GM12878 (cell line): ENCODE measurements around the gene ADAMTSL4. TPM values are rescaled to one million over a fixed set of nuclear protein-coding genes. Genes with fewer than 3 reads are reported as not detected.

Experiments used
- MYB ChIP-seq: fragments of 150-350 bp; IDR thresholded peaks from 2 replicates; pipeline ENCODE4 v1.6.1; 2014; ENCODE audit warnings: mild to moderate bottlenecking, low read depth, low read length, borderline replicate concordance
- POLR2A ChIP-seq: IDR thresholded peaks from 2 replicates; pipeline ENCODE4 v1.6.1; 2011; ENCODE audit warnings: low read depth, mild to moderate bottlenecking, low read length
- POLR2AphosphoS5 ChIP-seq: IDR thresholded peaks from 2 replicates; pipeline ENCODE4 v1.6.1; 2011; ENCODE audit warnings: mild to moderate bottlenecking, low read length, inconsistent platforms
- RCOR1 ChIP-seq: conservative IDR thresholded peaks from 2 replicates; pipeline ENCODE4 v1.6.1; 2012; ENCODE audit warnings: low read depth, low read length, improper control_type of control experiment
- STAT3 ChIP-seq: IDR thresholded peaks from 2 replicates; pipeline ENCODE4 v1.6.1; 2011; ENCODE audit warnings: low read depth, low read length, improper control_type of control experiment
- WRNIP1 ChIP-seq: IDR thresholded peaks from 2 replicates; pipeline ENCODE4 v1.6.1; 2011; ENCODE audit warnings: low read depth, low read length, improper control_type of control experiment, borderline replicate concordance
- polyA plus RNA-seq, 11 experiments: library from polyadenylated mRNA; depleted of rRNA in 4 of 11; unstranded in 6 of 11; stranded (reverse) in 5 of 11; fragments of >200 nt; fragmentation: Nextera tagmentation in 4 of 11; fragmentation: Illumina TruSeq in 1 of 11; extraction: Ambion mirVana in 4 of 11; extraction: Trizol in 1 of 11; gene quantifications; 1 replicate in 1 of 11; 2 replicates in 10 of 11; pipeline versions ENCODE4 v1.2.1 to v1.2.3, GENCODE V29; 2011 to 2016; ENCODE audit warnings: inconsistent platforms in 2 of 11, missing spikeins in 2 of 11, low read depth in 1 of 11
- total RNA-seq, 4 experiments: library from RNA; depleted of rRNA in 3 of 4; stranded (reverse); fragments of >200 nt in 3 of 4; fragmentation: Illumina TruSeq in 1 of 4; extraction: Trizol in 1 of 4; gene quantifications; 2 replicates each; pipeline versions ENCODE4 v1.2.1 to v1.2.3, GENCODE V29; 2013 to 2021
- TF ChIP-seq, protein P1 (sequence below): fragments of 450-650 bp; IDR thresholded peaks from 2 replicates; pipeline ENCODE4 v1.6.1; 2017; ENCODE audit warnings: mild to moderate bottlenecking, moderate library complexity
- TF ChIP-seq, protein P2 (sequence below): fragments of 450-650 bp; IDR thresholded peaks from 2 replicates; pipeline ENCODE4 v1.6.1; 2018; ENCODE audit warnings: mild to moderate bottlenecking, low read depth, moderate library complexity; ENCODE audit not compliant: partially characterized antibody

Gene ADAMTSL4
- total and polyA plus RNA-seq, 10 of the 15 experiments (the other 5 are each of a cell fraction or from before 2014, with no cell fraction given): 0.04 to 0.15 (median 0.05) TPM; not detected in 5

DNA sequence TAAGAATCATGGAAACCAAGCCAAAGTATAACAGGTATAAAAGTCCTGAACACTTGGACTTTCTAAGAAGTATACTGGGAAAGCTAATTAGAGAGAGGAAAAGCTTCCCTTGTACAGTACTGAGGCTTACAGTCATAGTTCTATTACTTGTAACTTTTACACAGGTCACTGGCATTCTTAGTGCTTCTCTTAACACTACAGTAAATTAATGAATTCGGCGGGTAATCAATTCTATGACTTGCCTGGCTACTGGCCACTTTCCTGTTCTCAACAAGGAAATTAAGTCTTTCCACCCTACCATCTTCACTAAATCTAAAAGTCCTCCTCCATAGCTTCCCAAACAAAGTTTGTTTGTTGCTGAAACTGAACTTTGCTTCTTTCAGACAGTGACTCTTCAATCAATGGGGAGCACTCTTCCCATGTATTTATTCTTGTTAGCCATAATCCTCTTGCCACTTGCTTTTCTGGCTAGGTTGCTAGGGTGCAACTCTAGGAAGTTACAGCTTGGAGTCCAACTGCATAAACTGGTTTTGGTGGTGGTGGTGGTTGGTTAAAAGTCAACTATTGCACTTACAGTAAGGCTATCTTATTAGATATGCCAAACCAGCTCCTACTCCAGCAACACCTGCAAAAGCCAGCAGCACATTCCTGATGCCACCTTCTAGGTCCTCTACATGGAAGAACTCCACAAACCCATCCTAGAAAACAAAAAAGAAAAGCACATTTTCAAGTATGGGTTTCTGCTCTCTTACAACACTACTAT, 27.8 kb downstream of the ADAMTSL4 start (continued):
- TF ChIP-seq, protein P1, sequence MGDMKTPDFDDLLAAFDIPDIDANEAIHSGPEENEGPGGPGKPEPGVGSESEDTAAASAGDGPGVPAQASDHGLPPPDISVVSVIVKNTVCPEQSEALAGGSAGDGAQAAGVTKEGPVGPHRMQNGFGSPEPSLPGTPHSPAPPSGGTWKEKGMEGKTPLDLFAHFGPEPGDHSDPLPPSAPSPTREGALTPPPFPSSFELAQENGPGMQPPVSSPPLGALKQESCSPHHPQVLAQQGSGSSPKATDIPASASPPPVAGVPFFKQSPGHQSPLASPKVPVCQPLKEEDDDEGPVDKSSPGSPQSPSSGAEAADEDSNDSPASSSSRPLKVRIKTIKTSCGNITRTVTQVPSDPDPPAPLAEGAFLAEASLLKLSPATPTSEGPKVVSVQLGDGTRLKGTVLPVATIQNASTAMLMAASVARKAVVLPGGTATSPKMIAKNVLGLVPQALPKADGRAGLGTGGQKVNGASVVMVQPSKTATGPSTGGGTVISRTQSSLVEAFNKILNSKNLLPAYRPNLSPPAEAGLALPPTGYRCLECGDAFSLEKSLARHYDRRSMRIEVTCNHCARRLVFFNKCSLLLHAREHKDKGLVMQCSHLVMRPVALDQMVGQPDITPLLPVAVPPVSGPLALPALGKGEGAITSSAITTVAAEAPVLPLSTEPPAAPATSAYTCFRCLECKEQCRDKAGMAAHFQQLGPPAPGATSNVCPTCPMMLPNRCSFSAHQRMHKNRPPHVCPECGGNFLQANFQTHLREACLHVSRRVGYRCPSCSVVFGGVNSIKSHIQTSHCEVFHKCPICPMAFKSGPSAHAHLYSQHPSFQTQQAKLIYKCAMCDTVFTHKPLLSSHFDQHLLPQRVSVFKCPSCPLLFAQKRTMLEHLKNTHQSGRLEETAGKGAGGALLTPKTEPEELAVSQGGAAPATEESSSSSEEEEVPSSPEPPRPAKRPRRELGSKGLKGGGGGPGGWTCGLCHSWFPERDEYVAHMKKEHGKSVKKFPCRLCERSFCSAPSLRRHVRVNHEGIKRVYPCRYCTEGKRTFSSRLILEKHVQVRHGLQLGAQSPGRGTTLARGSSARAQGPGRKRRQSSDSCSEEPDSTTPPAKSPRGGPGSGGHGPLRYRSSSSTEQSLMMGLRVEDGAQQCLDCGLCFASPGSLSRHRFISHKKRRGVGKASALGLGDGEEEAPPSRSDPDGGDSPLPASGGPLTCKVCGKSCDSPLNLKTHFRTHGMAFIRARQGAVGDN: no peak
- TF ChIP-seq, protein P2, sequence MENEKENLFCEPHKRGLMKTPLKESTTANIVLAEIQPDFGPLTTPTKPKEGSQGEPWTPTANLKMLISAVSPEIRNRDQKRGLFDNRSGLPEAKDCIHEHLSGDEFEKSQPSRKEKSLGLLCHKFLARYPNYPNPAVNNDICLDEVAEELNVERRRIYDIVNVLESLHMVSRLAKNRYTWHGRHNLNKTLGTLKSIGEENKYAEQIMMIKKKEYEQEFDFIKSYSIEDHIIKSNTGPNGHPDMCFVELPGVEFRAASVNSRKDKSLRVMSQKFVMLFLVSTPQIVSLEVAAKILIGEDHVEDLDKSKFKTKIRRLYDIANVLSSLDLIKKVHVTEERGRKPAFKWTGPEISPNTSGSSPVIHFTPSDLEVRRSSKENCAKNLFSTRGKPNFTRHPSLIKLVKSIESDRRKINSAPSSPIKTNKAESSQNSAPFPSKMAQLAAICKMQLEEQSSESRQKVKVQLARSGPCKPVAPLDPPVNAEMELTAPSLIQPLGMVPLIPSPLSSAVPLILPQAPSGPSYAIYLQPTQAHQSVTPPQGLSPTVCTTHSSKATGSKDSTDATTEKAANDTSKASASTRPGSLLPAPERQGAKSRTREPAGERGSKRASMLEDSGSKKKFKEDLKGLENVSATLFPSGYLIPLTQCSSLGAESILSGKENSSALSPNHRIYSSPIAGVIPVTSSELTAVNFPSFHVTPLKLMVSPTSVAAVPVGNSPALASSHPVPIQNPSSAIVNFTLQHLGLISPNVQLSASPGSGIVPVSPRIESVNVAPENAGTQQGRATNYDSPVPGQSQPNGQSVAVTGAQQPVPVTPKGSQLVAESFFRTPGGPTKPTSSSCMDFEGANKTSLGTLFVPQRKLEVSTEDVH: no peak
- TF ChIP-seq WRNIP1 (0 out of 2 replicates have a peak, but pooled peaks have one; percentile 42), STAT3 (no peak), MYB (no peak), RCOR1 (no peak), POLR2A (peak; percentile 30; the same call in 1 of the 2 replicates), POLR2AphosphoS5 (peak; percentile 71)
